Thyroid gland (tissue), 4 donors: ENCODE results near the gene SALL4. TPM values are rescaled to one million over a fixed set of nuclear protein-coding genes. Genes with fewer than 3 reads are reported as not detected.

Source experiments
- DNase-seq, 2 donors: peaks; one replicate each; pipeline ENCODE4 v3.0.0-alpha.2; 2019
- H3K27ac ChIP-seq, 3 donors: fragments of 200-600 bp; sonication (generic); 1 replicate in 2 of 3; 2 replicates in 1 of 3; pipeline ENCODE4 v1.5.1; 2016 to 2019; ENCODE audit warnings: mild to moderate bottlenecking in 1 of 3, moderate library complexity in 1 of 3
- H3K27me3 ChIP-seq: fragments of 200-600 bp; sonication (generic); one replicate; pipeline ENCODE4 v1.5.1; 2019
- H3K36me3 ChIP-seq, 2 donors: fragments of 200-600 bp; sonication (generic); one replicate each; pipeline ENCODE4 v1.5.1; 2016 to 2019
- H3K4me1 ChIP-seq, 2 donors: fragments of 200-600 bp; sonication (generic); one replicate each; pipeline ENCODE4 v1.5.1; 2017 to 2019
- H3K4me3 ChIP-seq, 3 donors: fragments of 200-600 bp; sonication (generic); replicated peaks in 1 of 3; 1 replicate in 2 of 3; 2 replicates in 1 of 3; pipeline ENCODE4 v1.5.1; 2016; ENCODE audit warnings: mild to moderate bottlenecking in 1 of 3
- H3K9me3 ChIP-seq: fragments of 200-600 bp; sonication (generic); one replicate; pipeline ENCODE4 v1.5.1; 2017
- CTCF ChIP-seq, 6 experiments: fragments of 200-600 bp in 3 of 6; fragments of 450-650 bp in 3 of 6; sonication (generic) in 3 of 6; IDR thresholded peaks; one replicate each; pipeline ENCODE4 v1.5.1; 2016 to 2019; ENCODE audit warnings: antibody characterized with exemption in 6 of 6, mild to moderate bottlenecking in 2 of 6, inconsistent platforms in 1 of 6, moderate library complexity in 1 of 6
- POLR2A ChIP-seq, 2 donors: fragments of 450-650 bp; IDR thresholded peaks; one replicate each; pipeline ENCODE4 v1.6.1; 2017; ENCODE audit warnings: antibody characterized with exemption in 2 of 2, mild to moderate bottlenecking in 2 of 2, moderate library complexity in 1 of 2
- WGBS, 2 donors: methylation state at CpG; one replicate each; pipeline ENCODE4 v1.1.5; 2017; 5-methylcytosine and 5-hydroxymethylcytosine counted together
- intact Hi-C: fragments of 100-400 bp; cut with DNase I; formaldehyde crosslinking; loops from one replicate; pipeline ENCODE4 v1.15.1; 2023
- total RNA-seq, 4 donors: library from RNA; depleted of rRNA; stranded (reverse); fragments of >200 nt; gene quantifications; one replicate each; pipeline ENCODE4 v1.2.3, GENCODE V29; 2016

SALL4 gene
- total RNA-seq, 4 donors from 2014 or later: 3.1 to 13.6 (median 6.7) TPM

GRCh38 chr20:51734876-51735720 is 67.2 kb downstream of the SALL4 start:
- 46 to 59% methylated on average over 13 of the region's 13 CpGs for WGBS, 2 donors
- DNase-seq: no peak

GRCh38 chr20:51733070-51733469 is 69.3 kb downstream of the SALL4 start:
- no peaks in the 10 kb centered on the region for H3K27me3 ChIP-seq
- 94 to 98% methylated on average over 3 of the region's 3 CpGs for WGBS, 2 donors
- H3K27ac ChIP-seq: no peak overlapping the region
- no peak overlapping the region for H3K4me3 ChIP-seq
- no peak for DNase-seq
- H3K9me3 ChIP-seq: no peaks in the 10 kb centered on the region
- H3K4me1 ChIP-seq: peaks cover 22 to 23% of the 10 kb centered on the region in 2 donors
- intact Hi-C loops: no loop called here
- H3K36me3 ChIP-seq: no peaks in the 10 kb centered on the region
- TF ChIP-seq POLR2A (IDR thresholded peaks at IDR 0.05) (no peak), CTCF (IDR thresholded peaks at IDR 0.05) (no peak)

More at GRCh38 chr20:51734876-51735720, 67.2 kb downstream of the SALL4 start:
- no peak overlapping the region for H3K4me3 ChIP-seq
- H3K27me3 ChIP-seq: no peaks in the 10 kb centered on the region
- intact Hi-C loops: no loop called here
- no peaks in the 10 kb centered on the region for H3K9me3 ChIP-seq
- H3K27ac ChIP-seq: no peak overlapping the region
- no peaks in the 10 kb centered on the region for H3K36me3 ChIP-seq
- TF ChIP-seq POLR2A (IDR thresholded peaks at IDR 0.05) (no peak), CTCF (IDR thresholded peaks at IDR 0.05) (no peak)
- peaks cover 22 to 23% of the 10 kb centered on the region in 2 donors for H3K4me1 ChIP-seq

Other genes with a start within 250 kb of the SALL4 start
- gene ATP9A, start 34.1 kb downstream of the SALL4 start, total RNA-seq: 10 to 100 TPM; 52.5 to 72.8 (median 61.7) TPM